ENCODE data around the gene IGSF21.

IGSF21 gene

GRCh38 chr1:18139198-18139981 lies 31.8 kb downstream of the IGSF21 start:
- Histone ChIP-seq H3K4me2 (ENCODE audit: low read depth, low read length) (no peak overlapping the region), H3K9me2 (replicated peaks; ENCODE audit: insufficient read depth, low read length) (no peaks in the 10 kb centered on the region), H3F3A (ENCODE audit: insufficient read depth, low read length) (no peaks in the 10 kb centered on the region), H3K36me3 (replicated peaks; ENCODE audit: insufficient read depth, low read length) (no peaks in the 10 kb centered on the region), H3K4me3 (ENCODE audit: low read length) (no peak overlapping the region), H3K27me3 (replicated peaks; ENCODE audit: insufficient read depth, low read length) (peaks cover 71% of the 10 kb centered on the region), H2AFZ (ENCODE audit: low read length) (no peak overlapping the region), H3K4me1 (ENCODE audit: low read length) (no peaks in the 10 kb centered on the region), H3K27ac (ENCODE audit: low read length) (no peak overlapping the region), H3K9me3 (replicated peaks; ENCODE audit: insufficient read depth, low read length) (no peaks in the 10 kb centered on the region), H3K79me2 (ENCODE audit: low read length) (no peaks in the 10 kb centered on the region), H3K9ac (ENCODE audit: low read length) (no peak overlapping the region), H4K20me1 (ENCODE audit: insufficient read depth, low read length) (no peaks in the 10 kb centered on the region)
- no peak for TF ChIP-seq CTCF (IDR thresholded peaks at IDR 0.05; ENCODE audit: low read length)
- no peak for TF ChIP-seq EZH2phosphoT487 (IDR thresholded peaks at IDR 0.05; ENCODE audit: low read length)
- no peak for DNase-seq

DNA sequence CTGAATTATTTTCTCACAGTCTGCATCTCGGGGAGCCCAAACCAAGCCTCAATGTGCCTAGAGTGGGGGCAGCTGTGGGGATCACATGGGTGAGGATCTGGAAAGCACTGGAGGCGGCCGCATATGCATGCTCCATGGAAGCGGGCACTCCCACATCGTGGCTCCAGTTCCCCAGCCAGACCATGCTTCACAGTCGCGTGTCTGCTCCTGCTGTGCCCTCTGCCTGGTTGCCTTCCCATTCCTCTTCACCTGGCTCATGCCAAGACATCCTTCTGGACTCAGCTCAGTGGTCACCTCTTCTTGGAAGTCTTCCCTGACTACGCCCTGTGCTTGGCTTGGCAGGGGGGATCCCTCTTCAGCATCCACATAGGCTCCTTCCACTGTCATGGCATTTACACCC lies 32.8 kb downstream of the IGSF21 start:
- Histone ChIP-seq H3K79me2 (ENCODE audit: low read length) (no peaks in the 10 kb centered on the region), H3K36me3 (replicated peaks; ENCODE audit: insufficient read depth, low read length) (no peaks in the 10 kb centered on the region), H4K20me1 (ENCODE audit: insufficient read depth, low read length) (no peaks in the 10 kb centered on the region), H3F3A (ENCODE audit: insufficient read depth, low read length) (no peaks in the 10 kb centered on the region), H3K4me1 (ENCODE audit: low read length) (no peaks in the 10 kb centered on the region), H3K9me3 (replicated peaks; ENCODE audit: insufficient read depth, low read length) (no peaks in the 10 kb centered on the region), H3K9me2 (replicated peaks; ENCODE audit: insufficient read depth, low read length) (no peaks in the 10 kb centered on the region), H3K27ac (ENCODE audit: low read length) (no peak overlapping the region), H3K4me3 (ENCODE audit: low read length) (no peak overlapping the region), H2AFZ (ENCODE audit: low read length) (no peak overlapping the region), H3K9ac (ENCODE audit: low read length) (no peak overlapping the region), H3K4me2 (ENCODE audit: low read depth, low read length) (no peak overlapping the region), H3K27me3 (replicated peaks; ENCODE audit: insufficient read depth, low read length) (peaks cover 78% of the 10 kb centered on the region)
- TF ChIP-seq EZH2 (optimal IDR thresholded peaks at IDR 0.05; ENCODE audit: low read depth, low read length) (no peak), CTCF (IDR thresholded peaks at IDR 0.05; ENCODE audit: low read length) (no peak), EZH2phosphoT487 (IDR thresholded peaks at IDR 0.05; ENCODE audit: low read length) (no peak)
- no peak for DNase-seq

GRCh38 chr1:18141661-18142060 lies 34.1 kb downstream of the IGSF21 start:
- H2AFZ ChIP-seq (ENCODE audit: low read length): no peak overlapping the region
- DNase-seq: no peak
- no peak overlapping the region for H3K27ac ChIP-seq (ENCODE audit: low read length)
- H3K9me3 ChIP-seq (replicated peaks; ENCODE audit: insufficient read depth, low read length): no peaks in the 10 kb centered on the region
- no peaks in the 10 kb centered on the region for H3K36me3 ChIP-seq (replicated peaks; ENCODE audit: insufficient read depth, low read length)
- no peaks in the 10 kb centered on the region for H3K9me2 ChIP-seq (replicated peaks; ENCODE audit: insufficient read depth, low read length)
- no peak overlapping the region for H3K4me3 ChIP-seq (ENCODE audit: low read length)
- H3K79me2 ChIP-seq (ENCODE audit: low read length): no peaks in the 10 kb centered on the region
- H4K20me1 ChIP-seq (ENCODE audit: insufficient read depth, low read length): no peaks in the 10 kb centered on the region
- no peak for TF ChIP-seq EZH2phosphoT487 (IDR thresholded peaks at IDR 0.05; ENCODE audit: low read length)
- no peak for TF ChIP-seq CTCF (IDR thresholded peaks at IDR 0.05; ENCODE audit: low read length)
- TF ChIP-seq EZH2 (optimal IDR thresholded peaks at IDR 0.05; ENCODE audit: low read depth, low read length): no peak
- peaks cover 90% of the 10 kb centered on the region for H3K27me3 ChIP-seq (replicated peaks; ENCODE audit: insufficient read depth, low read length)
- H3K4me2 ChIP-seq (ENCODE audit: low read depth, low read length): no peak overlapping the region
- no peak overlapping the region for H3K9ac ChIP-seq (ENCODE audit: low read length)
- no peaks in the 10 kb centered on the region for H3F3A ChIP-seq (ENCODE audit: insufficient read depth, low read length)
- H3K4me1 ChIP-seq (ENCODE audit: low read length): no peaks in the 10 kb centered on the region
